Measurements from ENCODE around the gene PCDH1. TPM values are rescaled to one million over a fixed set of nuclear protein-coding genes. Genes with fewer than 3 reads are reported as not detected.

PCDH1 gene
- total and polyA plus RNA-seq, 2 of the 8 experiments (the other 6 are each of a cell fraction or from before 2014, with no cell fraction given) = 101 to 102 TPM

GRCh38 chr5:141855265-141856036 is 22.8 kb downstream of the PCDH1 start:
- Histone ChIP-seq H3K4ac (replicated peaks; ENCODE audit: insufficient read length, low read depth, low read length) (no peak overlapping the region), H4K20me1 (replicated peaks in 1 of 2; ENCODE audit: control insufficient read depth in 1 of 2, insufficient read depth in 2 of 2, low read length in 2 of 2) (no peaks in the 10 kb centered on the region), H4K91ac (replicated peaks; ENCODE audit: insufficient read length, low read length) (no peak overlapping the region), H3K14ac (ENCODE audit: insufficient read length) (no peak overlapping the region), H3K79me1 (ENCODE audit: low read depth, low read length) (peaks cover 11% of the 10 kb centered on the region; the same call in 1 of the 2 replicates), H3K18ac (ENCODE audit: extremely low read depth, low read length) (no peak overlapping the region), H2AK5ac (ENCODE audit: low read depth, low read length) (0 out of 2 replicates have a peak overlapping the region, but pooled peaks have one; percentile 95), H3K4me2 (ENCODE audit: insufficient read depth in 1 of 2, low read depth in 2 of 2, low read length in 2 of 2) (no peak overlapping the region), H4K8ac (ENCODE audit: extremely low read depth, insufficient read depth, low read length) (no peak overlapping the region), H3K9ac (replicated peaks in 1 of 4; ENCODE audit: extremely low read depth in 1 of 4, low read depth in 3 of 4, low read length in 3 of 4) (no peak overlapping the region; a peak in 2 of 7 replicates), H3K56ac (replicated peaks; ENCODE audit: insufficient read length, low read depth, low read length) (no peak overlapping the region), H3K23ac (ENCODE audit: insufficient read length) (no peak overlapping the region), H3K4me3 (ENCODE audit: extremely low read depth in 1 of 4, insufficient read depth in 2 of 4, low read depth in 3 of 4, low read length in 4 of 4) (no peak overlapping the region), H2BK15ac (ENCODE audit: low read length) (peak overlapping the region; percentile 81; the same call in 1 of the 2 replicates), H2BK20ac (ENCODE audit: low read length) (0 out of 2 replicates have a peak overlapping the region, but pooled peaks have one; percentile 61), H3K23me2 (ENCODE audit: low read depth, low read length) (no peaks in the 10 kb centered on the region; the same call in 1 of the 2 replicates), H2BK5ac (ENCODE audit: low read depth, low read length) (peak overlapping the region; percentile 71), H2BK120ac (replicated peaks; ENCODE audit: low read depth, low read length) (no peak overlapping the region), H3K27ac (ENCODE audit: low read depth, low read length) (0 out of 2 replicates have a peak overlapping the region, but pooled peaks have one; percentile 10), H3K9me3 (ENCODE audit: insufficient read depth in 2 of 2, low read depth in 1 of 2, low read length in 1 of 2) (no peaks in the 10 kb centered on the region), H2AFZ (ENCODE audit: low read length) (no peak overlapping the region), H3K4me1 (replicated peaks in 1 of 4; ENCODE audit: control insufficient read depth in 3 of 4, insufficient read depth in 4 of 4, low read length in 3 of 4) (peaks cover 20 to 48% (median 37%) of the 10 kb centered on the region in 4 experiments), H4K5ac (ENCODE audit: insufficient read length, low read depth, low read length) (no peak overlapping the region), H3K27me3 (replicated peaks in 1 of 4; ENCODE audit: control insufficient read depth in 3 of 4, extremely low read depth in 1 of 4, insufficient read depth in 3 of 4, low read length in 3 of 4) (no peaks in the 10 kb centered on the region), H3K79me2 (ENCODE audit: control insufficient read depth in 1 of 2, insufficient read depth in 2 of 2, low read length in 2 of 2) (peaks cover 0 to 23% of the 10 kb centered on the region in 2 experiments; a peak in 2 of 4 replicates), H2BK12ac (ENCODE audit: low read depth, low read length) (0 out of 2 replicates have a peak overlapping the region, but pooled peaks have one; percentile 55), H3K36me3 (ENCODE audit: control insufficient read depth in 2 of 4, insufficient read depth in 4 of 4, low read length in 3 of 4) (peaks cover 2 to 30% (median 19%) of the 10 kb centered on the region in 4 experiments; a peak in 6 of 8 replicates)
- DNase-seq (ENCODE audit: low read depth in 1 of 2, low spot score in 2 of 2) (no peak), FAIRE-seq (no peak)
- WGBS, 2 experiments (ENCODE audit: extremely low coverage in 1 of 2, insufficient coverage in 1 of 2, insufficient read length in 1 of 2, insufficient replicate concordance in 2 of 2, low coverage in 1 of 2, low lambda C conversion rate in 2 of 2, missing lambda C conversion rate in 1 of 2) = 76% methylated on average over 8 of the region's 8 CpGs; no CpG with 5 or more reads in 1 of the 2 experiments
- CTCF ChIA-PET (ENCODE audit: partially characterized antibody) = interaction anchor here (0.5 to 14.0 kb wide), 11 partner anchors 10 to 654 kb away, joined by 3 to 200 read pairs (median 5); partner anchors contain the start of gene PCDH1
- POLR2A ChIA-PET (ENCODE audit: partially characterized antibody) = interaction anchor here (0.8 to 10.5 kb wide), 5 partner anchors 10 to 28 kb away, joined by 3 to 210 read pairs (median 15); partner anchors contain the start of gene PCDH1
- TF ChIP-seq E2F6 (IDR thresholded peaks at IDR 0.05) = no peak
- TF ChIP-seq ASH2L (IDR thresholded peaks at IDR 0.05; ENCODE audit: low read length) = no peak
- no peak for TF ChIP-seq JUND (IDR thresholded peaks at IDR 0.05; ENCODE audit: low read length)
- TF ChIP-seq CHD2 (IDR thresholded peaks at IDR 0.05; ENCODE audit: low read length) = no peak
- no peak for TF ChIP-seq RAD21 (IDR thresholded peaks at IDR 0.05 in 1 of 2, conservative IDR thresholded peaks at IDR 0.05 in 1 of 2; ENCODE audit: low read depth in 2 of 2, low read length in 2 of 2)
- no peak for TF ChIP-seq GABPA (IDR thresholded peaks at IDR 0.05; ENCODE audit: borderline replicate concordance, insufficient read depth, low read length)
- TF ChIP-seq KDM1A (IDR thresholded peaks at IDR 0.05; ENCODE audit: borderline replicate concordance, low read length) = no peak
- no peak for TF ChIP-seq CEBPB (IDR thresholded peaks at IDR 0.05; ENCODE audit: low read depth, low read length)
- no peak for TF ChIP-seq HDAC6 (IDR thresholded peaks at IDR 0.05; ENCODE audit: low read depth, low read length)

All from H1 (cell line).